Measurements from ENCODE around the gene SYNPR.

SYNPR gene

DNA sequence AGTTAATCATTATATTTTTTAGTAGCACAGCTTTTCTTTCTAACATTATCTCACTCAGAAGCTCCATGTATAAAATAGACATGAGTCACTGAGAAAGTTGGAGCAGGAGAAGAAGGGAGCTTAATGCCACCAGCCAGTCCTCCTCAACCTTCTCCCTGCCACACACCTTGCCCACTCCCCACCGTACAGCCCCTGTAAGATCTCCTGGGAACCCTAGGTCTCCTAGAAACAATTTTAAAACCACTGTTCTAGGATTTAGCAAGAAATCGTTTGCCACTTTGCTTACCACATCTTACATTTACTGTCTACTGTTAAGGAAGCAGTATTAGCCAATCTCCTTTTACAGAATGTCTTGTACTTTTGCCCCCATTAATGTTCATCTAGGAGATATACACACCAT, 204.2 kb downstream of the SYNPR start:
- Histone ChIP-seq H3K4me2 (ENCODE audit: low read length) (no peak overlapping the region), H2AFZ (ENCODE audit: low read length) (no peak overlapping the region), H3K36me3 (ENCODE audit: insufficient read depth, low read length) (no peaks in the 10 kb centered on the region), H3F3A (ENCODE audit: insufficient read depth, low read length) (no peaks in the 10 kb centered on the region), H3K79me2 (ENCODE audit: insufficient read depth, low read length) (no peaks in the 10 kb centered on the region), H3K9me3 (ENCODE audit: low read length) (no peaks in the 10 kb centered on the region), H4K20me1 (ENCODE audit: insufficient read depth, low read length) (no peaks in the 10 kb centered on the region), H3K4me1 (ENCODE audit: insufficient read depth, low read length, severe bottlenecking) (no peaks in the 10 kb centered on the region), H3K9me2 (ENCODE audit: low read depth, low read length) (no peaks in the 10 kb centered on the region), H3K9ac (ENCODE audit: low read length) (no peak overlapping the region), H3K27ac (ENCODE audit: low read depth, low read length, poor library complexity, severe bottlenecking) (no peak overlapping the region), H3K4me3 (ENCODE audit: low read depth, low read length, poor library complexity, severe bottlenecking) (no peak overlapping the region), H3K27me3 (ENCODE audit: insufficient read depth, low read length) (no peaks in the 10 kb centered on the region)
- no peak for TF ChIP-seq EZH2 (IDR thresholded peaks at IDR 0.05; ENCODE audit: borderline replicate concordance, low read length)
- TF ChIP-seq, protein P1, sequence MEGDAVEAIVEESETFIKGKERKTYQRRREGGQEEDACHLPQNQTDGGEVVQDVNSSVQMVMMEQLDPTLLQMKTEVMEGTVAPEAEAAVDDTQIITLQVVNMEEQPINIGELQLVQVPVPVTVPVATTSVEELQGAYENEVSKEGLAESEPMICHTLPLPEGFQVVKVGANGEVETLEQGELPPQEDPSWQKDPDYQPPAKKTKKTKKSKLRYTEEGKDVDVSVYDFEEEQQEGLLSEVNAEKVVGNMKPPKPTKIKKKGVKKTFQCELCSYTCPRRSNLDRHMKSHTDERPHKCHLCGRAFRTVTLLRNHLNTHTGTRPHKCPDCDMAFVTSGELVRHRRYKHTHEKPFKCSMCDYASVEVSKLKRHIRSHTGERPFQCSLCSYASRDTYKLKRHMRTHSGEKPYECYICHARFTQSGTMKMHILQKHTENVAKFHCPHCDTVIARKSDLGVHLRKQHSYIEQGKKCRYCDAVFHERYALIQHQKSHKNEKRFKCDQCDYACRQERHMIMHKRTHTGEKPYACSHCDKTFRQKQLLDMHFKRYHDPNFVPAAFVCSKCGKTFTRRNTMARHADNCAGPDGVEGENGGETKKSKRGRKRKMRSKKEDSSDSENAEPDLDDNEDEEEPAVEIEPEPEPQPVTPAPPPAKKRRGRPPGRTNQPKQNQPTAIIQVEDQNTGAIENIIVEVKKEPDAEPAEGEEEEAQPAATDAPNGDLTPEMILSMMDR (IDR thresholded peaks at IDR 0.05; ENCODE audit: low read length), result no peak

DNA sequence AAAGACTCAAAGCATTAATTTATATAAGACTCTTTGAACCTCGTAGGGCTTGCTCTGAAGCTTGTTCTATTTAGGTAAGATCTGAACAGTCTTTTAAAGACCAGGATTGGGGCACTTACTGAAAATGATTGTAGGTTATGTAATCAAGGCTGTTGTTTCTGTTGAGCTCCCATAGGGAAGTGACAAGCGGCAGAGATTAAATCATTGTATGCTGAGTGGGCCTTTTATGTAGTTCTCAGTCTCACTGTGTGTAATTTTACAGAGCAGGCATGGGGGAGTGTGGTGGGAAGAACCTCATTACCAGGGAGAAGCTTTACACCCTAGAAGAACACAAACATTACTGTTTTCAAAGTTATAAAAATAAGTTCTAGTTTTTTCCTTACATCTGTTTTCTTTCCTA, 214.4 kb downstream of the SYNPR start:
- no peak overlapping the region for H3K4me2 ChIP-seq (ENCODE audit: low read length)
- H3K79me2 ChIP-seq (ENCODE audit: insufficient read depth, low read length), result no peaks in the 10 kb centered on the region
- H2AFZ ChIP-seq (ENCODE audit: low read length), result no peak overlapping the region
- H3K4me3 ChIP-seq (ENCODE audit: low read depth, low read length, poor library complexity, severe bottlenecking), result no peak overlapping the region
- H3K27ac ChIP-seq (ENCODE audit: low read depth, low read length, poor library complexity, severe bottlenecking), result no peak overlapping the region
- no peaks in the 10 kb centered on the region for H3K4me1 ChIP-seq (ENCODE audit: insufficient read depth, low read length, severe bottlenecking)
- no peak overlapping the region for H3K9ac ChIP-seq (ENCODE audit: low read length)
- H3K36me3 ChIP-seq (ENCODE audit: insufficient read depth, low read length), result no peaks in the 10 kb centered on the region
- TF ChIP-seq, protein P1 (IDR thresholded peaks at IDR 0.05; ENCODE audit: low read length), result no peak
- TF ChIP-seq EZH2 (IDR thresholded peaks at IDR 0.05; ENCODE audit: borderline replicate concordance, low read length), result no peak
- H3F3A ChIP-seq (ENCODE audit: insufficient read depth, low read length), result no peaks in the 10 kb centered on the region
- no peaks in the 10 kb centered on the region for H3K9me3 ChIP-seq (ENCODE audit: low read length)
- H3K9me2 ChIP-seq (ENCODE audit: low read depth, low read length), result no peaks in the 10 kb centered on the region
- H3K27me3 ChIP-seq (ENCODE audit: insufficient read depth, low read length), result no peaks in the 10 kb centered on the region
- no peaks in the 10 kb centered on the region for H4K20me1 ChIP-seq (ENCODE audit: insufficient read depth, low read length)

DNA sequence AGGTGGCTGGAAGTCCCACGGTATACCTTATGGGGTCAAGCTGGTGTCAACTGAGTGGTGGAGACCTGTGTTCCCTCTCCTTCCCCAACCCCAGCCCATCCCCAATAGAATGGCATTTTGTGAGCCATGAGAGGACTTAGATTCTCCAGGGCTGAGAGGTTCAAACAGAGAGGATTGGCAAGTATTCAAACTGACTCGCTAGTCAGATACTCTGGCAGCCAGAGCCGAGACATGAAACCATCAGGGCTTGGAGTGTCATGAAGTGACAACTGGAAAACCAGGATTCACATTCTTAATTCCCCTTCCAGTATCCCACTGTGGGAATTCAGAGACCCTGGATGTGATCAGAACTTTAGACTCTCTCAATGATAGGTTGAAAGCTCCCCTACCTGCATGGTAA, 215.0 kb downstream of the SYNPR start:
- H3K36me3 ChIP-seq (ENCODE audit: insufficient read depth, low read length), result no peaks in the 10 kb centered on the region
- H4K20me1 ChIP-seq (ENCODE audit: insufficient read depth, low read length), result no peaks in the 10 kb centered on the region
- H3K9me3 ChIP-seq (ENCODE audit: low read length), result no peaks in the 10 kb centered on the region
- H3K4me1 ChIP-seq (ENCODE audit: insufficient read depth, low read length, severe bottlenecking), result no peaks in the 10 kb centered on the region
- H2AFZ ChIP-seq (ENCODE audit: low read length), result no peak overlapping the region
- no peaks in the 10 kb centered on the region for H3K27me3 ChIP-seq (ENCODE audit: insufficient read depth, low read length)
- H3K4me2 ChIP-seq (ENCODE audit: low read length), result no peak overlapping the region
- TF ChIP-seq EZH2 (IDR thresholded peaks at IDR 0.05; ENCODE audit: borderline replicate concordance, low read length), result no peak
- TF ChIP-seq, protein P1 (IDR thresholded peaks at IDR 0.05; ENCODE audit: low read length), result no peak
- no peak overlapping the region for H3K9ac ChIP-seq (ENCODE audit: low read length)
- no peaks in the 10 kb centered on the region for H3K9me2 ChIP-seq (ENCODE audit: low read depth, low read length)
- H3K4me3 ChIP-seq (ENCODE audit: low read depth, low read length, poor library complexity, severe bottlenecking), result no peak overlapping the region
- H3K27ac ChIP-seq (ENCODE audit: low read depth, low read length, poor library complexity, severe bottlenecking), result no peak overlapping the region
- H3K79me2 ChIP-seq (ENCODE audit: insufficient read depth, low read length), result no peaks in the 10 kb centered on the region
- no peaks in the 10 kb centered on the region for H3F3A ChIP-seq (ENCODE audit: insufficient read depth, low read length)

Data from OCI-LY1 (cell line).